GM12864 (cell line): ENCODE results near the gene BTBD2.

ENCODE experiments used
- DNase-seq: peaks from one replicate; pipeline ENCODE4 v3.0.0-alpha.2; 2011; ENCODE audit warnings: low read depth
- H3K4me3 ChIP-seq: 2 replicates; pipeline ENCODE4 v1.5.1; 2011; ENCODE audit warnings: mild to moderate bottlenecking, low read depth, low read length, control low read depth
- CTCF ChIP-seq: IDR thresholded peaks from 2 replicates; pipeline ENCODE4 v1.5.1; 2011; ENCODE audit warnings: low read depth, mild to moderate bottlenecking, moderate library complexity, low read length, control low read depth, inconsistent platforms; ENCODE audit errors: missing control alignments

The BTBD2 gene

GRCh38 chr19:2050349-2050990 is 35.0 kb upstream of the BTBD2 start:
- DNase-seq, result no peak
- no peak for TF ChIP-seq CTCF
- peak overlapping the region; percentile 97 for H3K4me3 ChIP-seq

GRCh38 chr19:2049741-2050348 is 34.3 kb upstream of the BTBD2 start:
- no peak for DNase-seq
- peak overlapping the region; percentile 97 for H3K4me3 ChIP-seq
- no peak for TF ChIP-seq CTCF

- H3K4me3 ChIP-seq, result peak overlapping the region; percentile 97
- TF ChIP-seq CTCF, result no peak
- no peak for DNase-seq
Measured at GRCh38 chr19:2048959-2049740, 33.6 kb upstream of the BTBD2 start.

DNA sequence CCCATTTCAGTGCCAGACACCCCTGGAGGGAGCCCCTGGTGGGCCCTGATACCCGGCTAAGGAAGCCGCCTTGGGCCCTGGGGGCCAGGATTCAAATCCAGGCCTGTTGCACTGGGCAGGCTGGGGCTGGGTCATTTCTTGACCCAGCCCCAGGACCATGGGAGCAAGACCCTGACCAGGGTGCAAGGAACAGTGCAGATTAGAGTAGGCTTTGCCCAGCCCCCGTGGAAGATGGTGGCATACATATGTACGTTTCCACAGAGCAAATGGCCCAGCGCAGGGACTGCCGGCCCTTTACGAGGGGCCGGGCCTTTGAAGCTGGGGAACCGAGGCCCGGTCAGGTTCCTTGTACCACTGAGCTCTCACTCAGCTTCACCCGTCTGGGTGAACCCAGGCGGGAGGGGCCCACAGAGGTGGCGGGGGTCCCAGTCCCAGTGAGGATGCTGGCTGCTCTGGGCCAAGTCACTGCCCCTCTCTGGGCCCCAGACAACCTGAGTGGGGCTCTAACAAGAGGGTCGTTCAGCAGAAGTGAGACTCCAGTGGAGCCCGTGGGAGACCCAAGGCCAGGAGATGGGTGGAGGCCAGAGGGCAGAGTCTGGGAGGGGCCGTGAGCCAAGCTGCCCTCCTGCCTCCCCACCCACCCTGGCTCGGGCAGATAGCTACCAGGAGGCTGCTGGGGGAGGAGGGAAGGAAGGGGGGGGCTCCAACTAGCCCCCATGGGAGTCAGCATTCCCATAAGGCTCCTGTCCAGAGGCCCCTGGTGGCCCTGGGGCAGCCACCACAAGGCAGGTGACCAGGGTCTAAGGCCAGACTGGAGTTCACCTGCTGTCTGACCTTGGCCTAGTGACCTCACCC is 32.8 kb upstream of the BTBD2 start:
- DNase-seq, result no peak
- TF ChIP-seq CTCF, result no peak
- peak overlapping the region; percentile 97 for H3K4me3 ChIP-seq

GRCh38 chr19:2047449-2048103 is 32.1 kb upstream of the BTBD2 start:
- H3K4me3 ChIP-seq, result peak overlapping the region; percentile 97
- no peak for DNase-seq

More at GRCh38 chr19:2047449-2048103, 32.1 kb upstream of the BTBD2 start:
- no peak for TF ChIP-seq CTCF
